Measurements from ENCODE around the gene TMEM213.
"Not testable (repeated sequence)": the region's sequence is repeated elsewhere in the genome, so short reads cannot be mapped to it uniquely, and the experiment has no call there.

TMEM213 gene

GRCh38 chr7:138798836-138799235, 1.0 kb downstream of the TMEM213 start:
- DNase-seq: no peak

DNA sequence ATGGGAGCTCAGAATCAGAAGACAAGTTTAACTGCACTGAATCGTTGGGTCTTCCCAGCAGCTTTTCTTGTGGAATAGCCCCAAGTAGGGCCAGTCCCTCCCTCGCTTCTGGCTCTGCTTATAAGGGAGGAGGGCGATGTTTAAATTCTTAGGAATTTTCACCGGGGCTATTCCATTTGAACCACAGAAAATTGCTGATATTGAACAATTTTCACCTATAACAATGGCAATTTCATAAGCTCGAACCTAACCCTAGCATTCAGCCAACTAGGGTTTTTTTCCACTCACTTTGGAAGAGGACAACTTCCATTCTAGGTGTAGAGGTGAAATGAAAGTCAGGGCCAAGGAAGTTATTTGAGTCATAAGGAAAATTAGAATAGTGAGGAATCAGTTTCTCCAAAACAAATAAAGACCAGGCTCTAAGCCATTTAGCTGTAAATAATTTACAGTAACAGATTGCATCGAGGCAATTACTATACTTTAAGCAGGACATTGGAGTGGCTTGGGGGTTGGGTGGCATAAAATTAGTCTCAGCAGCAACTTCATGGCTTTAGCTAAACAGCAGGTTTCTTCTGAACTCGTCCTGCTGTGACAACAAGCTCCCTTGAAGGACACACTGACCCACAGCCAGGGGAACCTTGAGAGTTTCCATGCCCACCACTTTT, 1.7 kb downstream of the TMEM213 start:
- DNase-seq: no peak

- DNase-seq: no peak
Observed at GRCh38 chr7:138801256-138801655, 3.5 kb downstream of the TMEM213 start.

DNA sequence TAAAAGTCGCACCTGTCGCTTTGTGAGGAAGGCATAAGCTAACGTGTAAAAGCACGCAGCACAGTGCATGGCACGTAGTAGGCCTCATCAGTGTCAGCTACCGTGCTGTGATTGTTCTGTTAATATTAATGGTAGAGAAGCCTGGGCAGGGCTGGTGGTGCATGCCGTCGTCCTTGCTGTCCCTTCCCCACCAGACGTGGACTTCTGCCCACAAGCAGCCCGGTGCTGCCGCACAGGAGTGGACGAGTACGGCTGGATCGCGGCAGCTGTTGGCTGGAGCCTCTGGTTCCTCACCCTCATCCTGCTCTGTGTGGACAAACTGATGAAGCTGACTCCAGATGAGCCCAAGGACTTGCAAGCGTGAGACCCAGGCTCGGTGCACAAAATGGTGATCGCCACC, 4.9 kb downstream of the TMEM213 start:
- DNase-seq: no peak

DNA sequence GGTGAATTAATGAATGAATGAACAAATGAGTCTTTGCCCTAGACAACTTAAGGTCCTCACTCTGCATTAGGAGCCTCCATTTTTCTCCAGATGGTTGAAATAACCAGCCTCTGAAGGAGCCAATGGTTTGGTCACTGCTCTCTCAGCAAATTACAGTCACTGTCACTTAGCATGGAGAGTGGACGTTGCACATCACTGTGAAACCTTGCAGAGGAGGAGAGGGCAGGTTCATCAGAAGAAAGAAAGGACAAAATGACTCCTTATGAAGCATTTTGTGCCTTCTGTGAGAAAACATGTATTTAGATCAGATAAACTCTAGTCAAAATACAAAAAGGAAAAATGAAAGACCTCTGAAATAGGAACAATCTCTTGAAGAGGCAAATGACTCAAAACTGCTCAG, 6.8 kb downstream of the TMEM213 start:
- DNase-seq: no peak

DNA sequence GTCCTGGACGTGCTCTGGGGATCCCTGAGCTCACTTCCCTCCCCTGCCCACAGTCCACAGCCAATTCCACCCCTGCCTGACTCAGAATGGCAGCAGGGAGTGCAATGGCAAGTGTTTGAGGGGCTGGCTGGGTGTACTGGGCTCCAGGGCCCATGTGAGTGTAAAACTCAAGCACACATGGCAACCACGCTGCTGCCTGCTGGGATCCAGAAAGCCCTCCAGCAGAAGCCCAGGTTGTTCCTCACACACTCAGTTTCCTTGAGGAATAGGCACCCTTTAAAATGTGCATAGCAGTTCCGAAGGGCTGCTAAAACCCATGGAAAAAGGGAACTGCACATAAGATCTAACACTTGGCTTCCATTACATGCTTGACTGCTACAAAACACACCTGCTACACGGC, 11.6 kb downstream of the TMEM213 start:
- DNase-seq: no peak

DNA sequence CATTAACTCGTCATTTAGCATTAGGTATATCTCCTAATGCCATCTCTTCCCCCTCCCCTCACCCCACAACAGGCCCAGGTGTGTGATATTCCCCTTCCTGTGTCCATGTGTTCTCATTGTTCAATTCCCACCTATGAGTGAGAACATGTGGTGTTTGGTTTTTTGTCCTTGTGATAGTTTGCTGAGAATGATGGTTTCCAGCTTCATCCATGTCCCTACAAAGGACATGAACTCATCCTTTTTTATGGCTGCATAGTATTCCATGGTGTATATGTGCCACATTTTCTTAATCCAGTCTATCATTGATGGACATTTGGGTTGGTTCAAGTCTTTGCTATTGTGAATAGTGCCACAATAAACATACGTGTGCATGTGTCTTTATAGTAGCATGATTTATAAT, 13.5 kb downstream of the TMEM213 start:
- DNase-seq: not testable (repeated sequence)

GRCh38 chr7:138813945-138814344, 16.2 kb downstream of the TMEM213 start:
- no peak for DNase-seq

DNA sequence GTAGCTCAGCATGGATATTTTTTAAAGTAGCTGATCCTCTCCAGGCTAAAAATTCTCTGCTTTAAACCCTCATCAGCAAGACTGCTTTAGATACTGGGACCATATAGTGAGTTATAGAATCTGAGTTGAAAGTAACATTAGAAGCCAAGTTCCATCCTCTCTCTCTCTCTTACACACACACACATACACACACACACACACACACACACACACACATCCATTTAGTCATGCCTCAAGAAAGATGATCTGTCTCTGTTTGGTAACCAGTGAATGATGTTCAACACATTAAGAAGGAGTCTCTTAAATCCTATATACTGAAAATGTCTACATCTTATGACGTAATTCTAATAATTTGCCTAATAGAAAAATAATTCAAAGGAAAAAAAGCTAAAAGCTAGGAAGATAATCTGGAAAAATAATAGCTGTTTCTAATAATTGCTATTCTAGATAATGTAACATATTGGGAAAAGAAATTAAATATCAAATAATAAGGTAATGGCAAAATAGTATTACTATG, 17.1 kb downstream of the TMEM213 start:
- DNase-seq: no peak

DNA sequence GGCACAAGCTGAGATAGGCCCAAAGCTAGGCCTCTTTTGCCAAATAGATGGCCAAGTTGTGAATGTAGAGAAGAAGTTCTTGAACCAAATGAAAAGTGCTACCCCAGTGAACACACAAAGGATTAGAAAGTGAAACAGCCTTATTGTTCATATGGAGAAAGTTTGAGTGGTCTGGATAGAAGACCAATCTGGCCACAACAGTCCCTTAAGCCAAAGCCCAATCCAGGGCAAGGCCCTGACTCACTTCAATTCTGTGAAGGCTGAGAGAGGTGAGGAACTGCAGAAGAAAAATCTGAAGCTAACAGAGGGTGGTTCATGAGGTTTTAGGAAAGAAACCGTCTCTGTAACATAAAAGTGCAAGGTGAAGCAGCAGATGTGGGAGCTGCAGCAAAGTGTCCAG, 18.9 kb downstream of the TMEM213 start:
- DNase-seq: no peak

DNA sequence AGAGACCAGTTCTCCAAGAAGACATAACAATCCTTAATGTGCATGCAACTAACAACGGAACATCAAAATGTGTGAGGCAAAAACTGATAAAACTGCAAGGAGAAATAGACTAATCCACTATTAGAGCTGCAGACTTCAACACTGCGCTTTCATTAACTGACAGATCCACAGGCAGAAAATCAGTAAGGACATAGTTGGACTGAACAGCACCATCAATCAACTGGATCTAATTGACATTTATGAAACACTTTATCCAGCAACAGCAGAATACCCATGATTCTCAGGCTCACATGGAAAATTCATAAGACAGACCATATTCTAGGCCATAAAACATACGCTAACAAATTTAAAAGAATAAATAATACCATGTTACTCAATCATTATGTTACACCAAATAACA, 21.8 kb downstream of the TMEM213 start:
- no peak for DNase-seq

- no peak for DNase-seq
Observed at GRCh38 chr7:138821912-138822311, 24.1 kb downstream of the TMEM213 start.

DNA sequence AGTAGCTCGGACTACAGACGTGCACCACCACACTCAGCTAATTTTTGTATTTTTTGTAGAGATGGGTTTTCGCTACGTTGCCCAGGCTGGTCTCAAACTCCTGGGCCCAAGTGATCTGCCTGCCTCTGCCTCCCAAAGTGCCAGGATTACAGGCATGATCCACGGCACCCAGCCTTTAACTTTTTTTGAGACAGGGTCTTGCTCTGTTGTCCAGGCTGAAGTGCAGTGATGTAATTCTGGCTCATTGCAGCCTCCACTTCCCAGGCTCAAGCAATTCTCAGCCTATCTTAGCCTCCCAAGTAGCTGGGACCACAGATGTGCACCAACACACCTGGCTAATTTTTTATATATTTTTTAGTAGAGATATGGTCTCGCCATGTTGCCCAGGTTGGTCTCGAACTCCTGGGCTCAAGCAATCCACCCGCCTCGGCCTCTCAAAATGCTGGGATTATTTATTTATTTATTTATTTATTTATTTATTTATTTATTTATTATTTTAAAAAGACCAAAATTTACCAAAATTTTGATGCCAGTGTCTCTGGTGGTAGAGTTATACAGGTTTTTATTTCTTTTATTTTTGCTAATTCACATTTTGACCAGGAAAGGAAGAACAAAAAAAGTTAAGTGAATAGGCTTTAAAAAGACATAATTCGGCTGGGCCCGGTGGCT, 25.2 kb downstream of the TMEM213 start:
- DNase-seq: no peak

GRCh38 chr7:138825049-138825721, 27.4 kb downstream of the TMEM213 start:
- DNase-seq: no peak

DNA sequence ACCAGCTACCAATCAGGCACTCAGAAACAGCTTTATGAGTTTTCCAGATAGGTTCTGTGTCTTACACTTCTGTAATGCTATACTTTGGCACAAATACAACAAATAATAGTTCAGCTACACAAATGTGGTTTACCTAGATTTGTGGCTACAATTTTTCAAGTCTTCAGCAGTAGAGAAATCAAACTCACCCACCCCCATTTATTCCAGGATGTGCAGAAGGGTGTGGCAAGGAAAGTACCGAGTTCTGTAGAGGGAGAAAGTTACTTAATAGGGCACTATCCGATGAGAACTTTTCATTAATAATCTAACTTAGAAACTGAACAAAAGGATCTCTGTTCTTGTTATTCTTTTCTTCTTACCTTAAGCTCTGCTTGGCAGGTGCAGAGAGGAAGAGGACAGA, 30.5 kb downstream of the TMEM213 start:
- DNase-seq: no peak

DNA sequence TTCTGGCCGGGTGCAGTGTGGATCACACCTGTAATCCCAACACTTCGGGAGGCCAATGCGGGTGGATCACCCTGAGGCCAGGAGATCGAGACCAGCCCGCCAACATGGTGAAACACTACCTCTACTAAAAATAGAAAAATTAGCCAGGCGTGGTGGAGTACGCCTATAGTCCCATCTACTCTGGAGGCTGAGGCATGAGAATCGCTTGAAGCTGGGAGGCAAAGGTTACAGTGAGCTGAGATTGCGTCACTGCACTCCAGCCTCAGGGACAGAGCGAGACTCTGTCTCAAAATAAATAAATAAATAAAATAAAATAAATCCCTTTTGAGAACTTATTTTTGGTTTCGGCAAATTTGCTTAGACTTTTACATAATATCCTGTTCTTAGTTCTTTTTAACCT, 31.5 kb downstream of the TMEM213 start:
- DNase-seq: no peak

DNA sequence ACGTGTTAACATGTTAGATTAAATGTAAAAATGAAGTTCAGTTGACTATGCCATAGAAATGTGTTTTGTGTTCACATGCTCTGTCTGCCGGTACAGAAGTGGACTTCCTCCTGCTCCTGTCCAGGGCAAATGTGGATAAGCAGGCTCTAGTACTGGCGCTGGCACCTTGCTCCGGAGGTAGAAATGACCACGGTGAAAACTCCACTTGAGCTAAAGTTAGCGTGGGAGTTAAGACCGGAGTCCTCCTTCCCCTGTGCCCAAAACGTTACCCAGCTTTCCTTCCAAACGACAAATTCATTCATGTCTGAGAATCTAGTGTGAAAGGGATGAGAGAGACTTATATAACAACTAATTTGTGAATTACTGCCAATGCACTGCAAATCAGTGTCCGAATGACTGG, 35.2 kb downstream of the TMEM213 start:
- DNase-seq: no peak

DNA sequence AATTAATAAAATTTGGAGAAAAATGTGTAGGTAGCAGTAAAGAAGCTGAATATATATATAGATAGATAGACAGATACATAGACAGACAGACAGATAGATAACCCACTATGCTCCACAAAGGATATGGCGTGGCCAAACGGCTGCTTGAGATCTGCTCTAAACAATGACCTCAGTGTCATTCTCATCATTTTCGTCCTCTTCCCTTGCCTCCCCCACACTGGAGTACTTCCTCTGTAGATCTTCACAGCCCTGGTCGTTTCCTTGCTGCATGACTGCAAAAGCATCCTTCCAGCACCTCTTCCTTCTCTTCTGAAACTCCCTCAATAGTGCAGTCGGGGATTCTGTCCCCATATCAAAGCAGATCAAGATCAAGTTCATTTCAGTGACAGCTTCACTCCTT, 35.8 kb downstream of the TMEM213 start:
- no peak for DNase-seq

- no peak for DNase-seq
Observed at GRCh38 chr7:138834583-138834982, 36.8 kb downstream of the TMEM213 start.

GRCh38 chr7:138835087-138835486, 37.3 kb downstream of the TMEM213 start:
- no peak for DNase-seq

- DNase-seq: no peak
Observed at GRCh38 chr7:138837627-138838026, 39.8 kb downstream of the TMEM213 start.

- no peak for DNase-seq
Observed at GRCh38 chr7:138838166-138838565, 40.4 kb downstream of the TMEM213 start.

GRCh38 chr7:138842111-138842510, 44.3 kb downstream of the TMEM213 start:
- no peak for DNase-seq

Data from CD4-positive, alpha-beta T cell treated with Interferon alpha-2 for 1 hour (primary cell).